NCI-H1436 (cell line): ENCODE measurements around the gene PHLPP1.
A peak's percentile ranks its signal among the peaks of the same experiment; 100 is the strongest.
"Not testable (repeated sequence)": the region's sequence is repeated elsewhere in the genome, so short reads cannot be mapped to it uniquely, and the experiment has no call there.

ENCODE experiments used
- DNase-seq: peaks from one replicate; lab custom pipeline; 2025; lab: John Stamatoyannopoulos, UW

The PHLPP1 gene

DNA sequence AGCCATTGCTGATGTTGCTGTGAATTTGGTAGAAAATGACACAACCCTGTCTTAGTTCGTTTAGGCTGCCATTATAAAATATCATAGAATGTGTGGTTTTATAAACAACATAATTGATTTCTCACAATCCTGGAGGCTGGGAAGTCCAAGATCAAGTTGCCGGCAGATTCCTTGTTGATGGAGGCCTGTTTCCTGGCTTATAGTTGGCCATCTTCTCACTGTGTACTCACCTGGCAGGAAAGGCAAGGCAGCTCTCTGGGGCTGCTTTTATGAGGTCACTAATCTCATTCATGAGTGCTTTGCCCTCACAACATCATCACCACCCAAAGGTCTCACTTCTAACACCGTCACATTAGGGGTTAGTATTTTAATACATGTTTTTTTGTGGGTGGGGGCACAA, 58.4 kb downstream of the PHLPP1 start:
- DNase-seq, result no peak

DNA sequence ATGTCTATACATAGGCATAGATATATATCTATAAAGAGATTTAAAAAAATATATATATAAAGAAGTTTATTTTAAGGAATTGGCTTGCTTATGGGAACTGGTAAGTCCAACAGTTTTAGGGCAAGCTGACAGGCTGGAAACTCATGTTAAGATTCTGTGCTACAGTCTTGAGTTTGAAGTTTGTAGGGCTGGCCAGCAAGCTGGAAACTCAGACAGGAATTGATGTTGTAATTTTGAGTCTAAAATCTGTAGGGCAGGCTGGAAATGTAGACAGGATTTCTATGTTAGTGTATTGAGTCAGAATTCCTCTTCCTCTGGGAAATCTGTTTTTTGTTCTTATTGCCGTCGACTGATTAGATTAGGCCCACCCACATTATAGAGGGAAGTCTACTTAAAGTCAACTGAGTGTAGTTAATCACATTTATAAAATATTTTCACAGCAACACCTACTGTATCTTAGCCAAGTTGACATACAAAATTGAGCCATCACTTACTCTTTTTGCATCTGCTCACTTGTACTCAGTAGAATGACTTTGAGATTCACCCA, 60.8 kb downstream of the PHLPP1 start:
- DNase-seq, result no peak

DNA sequence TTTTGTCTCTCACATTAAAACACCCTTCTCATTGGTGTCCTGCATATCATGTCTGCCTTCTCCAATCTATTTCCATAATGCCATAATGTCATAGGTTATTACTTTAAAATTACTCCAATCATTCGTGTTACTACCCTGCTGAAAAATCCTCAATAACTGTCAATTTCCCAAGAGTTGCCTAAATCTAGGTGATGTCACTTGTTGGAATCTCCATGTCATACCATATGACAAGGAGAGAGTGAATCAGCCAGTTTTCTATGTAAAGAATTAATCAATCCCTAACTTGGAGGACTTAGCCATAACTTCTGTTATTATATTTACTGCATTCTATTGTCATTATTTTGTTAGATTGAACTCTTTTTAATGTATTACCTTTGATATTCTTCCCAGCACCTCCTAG, 62.5 kb downstream of the PHLPP1 start:
- no peak for DNase-seq

- peak; percentile 3 for DNase-seq
These were observed 63.9 kb downstream of the PHLPP1 start for GRCh38 chr18:62778976-62779869.

DNA sequence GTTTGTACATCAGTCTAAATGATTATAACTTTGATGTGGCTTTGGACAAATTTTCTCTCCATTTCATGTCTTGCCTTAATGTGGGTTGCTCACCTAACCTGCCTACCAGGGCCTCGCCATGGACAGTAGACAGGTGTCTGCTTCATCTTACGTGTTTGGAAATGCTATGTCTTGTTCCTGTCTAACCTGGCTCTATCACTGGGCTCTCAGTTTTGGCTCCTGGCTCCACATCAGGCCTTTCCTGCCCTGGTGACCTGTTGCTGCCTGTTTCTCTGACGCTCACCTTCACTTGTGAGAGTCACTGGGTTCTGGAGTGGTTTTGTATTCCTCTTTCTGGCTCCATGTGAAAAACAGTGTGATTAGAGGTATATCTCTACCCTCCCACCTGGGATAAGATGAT, 65.9 kb downstream of the PHLPP1 start:
- DNase-seq, result no peak

GRCh38 chr18:62781893-62782292, 66.6 kb downstream of the PHLPP1 start:
- DNase-seq, result no peak

GRCh38 chr18:62784338-62784965, 69.1 kb downstream of the PHLPP1 start:
- no peak for DNase-seq

GRCh38 chr18:62784966-62785413, 69.6 kb downstream of the PHLPP1 start:
- no peak for DNase-seq

DNA sequence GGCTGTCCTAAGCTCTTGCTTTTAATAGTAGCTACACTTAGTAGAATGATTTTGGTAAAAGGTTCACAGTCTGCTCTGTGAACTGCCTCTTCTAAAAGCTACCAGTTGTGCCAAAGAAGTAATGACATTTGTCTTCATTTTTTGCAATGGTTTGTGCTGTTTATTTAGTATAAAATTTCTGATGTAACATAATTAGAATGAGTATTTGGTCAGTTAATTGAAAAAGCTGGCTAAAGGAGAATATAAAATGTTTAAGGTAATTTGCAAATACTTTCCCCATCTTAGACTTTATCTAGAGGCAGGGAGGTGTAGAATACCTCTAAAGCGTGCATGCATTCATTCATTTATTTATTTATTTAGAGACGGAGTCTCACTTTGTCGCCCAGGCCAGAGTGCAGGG, 71.3 kb downstream of the PHLPP1 start:
- no peak for DNase-seq

DNA sequence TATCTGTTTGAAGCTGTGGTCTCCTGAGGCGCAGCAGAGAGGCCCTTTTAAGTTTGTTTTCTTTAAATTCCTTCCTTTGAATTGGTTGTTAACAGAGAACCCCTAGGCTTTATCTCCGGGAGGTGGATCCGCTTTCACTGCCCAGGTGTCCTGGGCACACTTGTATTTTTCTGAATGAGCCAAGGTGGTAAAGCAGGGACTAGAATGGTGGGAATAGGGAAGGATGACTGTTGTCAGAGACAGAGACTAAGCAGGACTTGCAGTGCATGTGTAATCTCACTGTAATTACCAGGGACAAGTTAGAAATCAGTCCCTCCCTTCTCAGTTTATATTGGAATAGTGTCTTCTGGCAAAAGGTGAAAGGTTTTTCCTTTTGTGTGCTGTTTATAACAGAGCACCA, 72.8 kb downstream of the PHLPP1 start:
- no peak for DNase-seq

GRCh38 chr18:62788876-62789275, 73.5 kb downstream of the PHLPP1 start:
- no peak for DNase-seq

- DNase-seq, result no peak
These were observed 75.8 kb downstream of the PHLPP1 start for GRCh38 chr18:62790871-62791772.

DNA sequence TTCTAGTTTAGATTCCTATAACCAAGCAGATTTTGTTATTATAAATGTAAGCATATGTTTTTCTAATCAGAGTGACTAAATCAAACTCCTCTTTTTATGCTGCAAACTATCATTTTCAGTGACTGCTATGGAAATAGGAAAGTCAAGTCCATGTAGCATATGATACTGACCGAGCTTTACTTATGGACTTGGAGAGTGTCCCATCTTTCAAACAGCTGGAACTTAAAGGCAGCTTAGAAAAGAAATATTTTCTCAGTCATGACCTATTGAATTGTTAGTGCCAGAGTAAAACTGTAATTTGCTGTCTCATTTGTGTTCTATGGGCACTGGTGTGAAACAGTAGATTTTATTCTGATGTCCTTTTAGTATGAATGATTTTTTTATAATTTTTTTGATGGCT, 76.7 kb downstream of the PHLPP1 start:
- no peak for DNase-seq

- no peak for DNase-seq
These were observed 80.5 kb downstream of the PHLPP1 start for GRCh38 chr18:62795813-62796212.

DNA sequence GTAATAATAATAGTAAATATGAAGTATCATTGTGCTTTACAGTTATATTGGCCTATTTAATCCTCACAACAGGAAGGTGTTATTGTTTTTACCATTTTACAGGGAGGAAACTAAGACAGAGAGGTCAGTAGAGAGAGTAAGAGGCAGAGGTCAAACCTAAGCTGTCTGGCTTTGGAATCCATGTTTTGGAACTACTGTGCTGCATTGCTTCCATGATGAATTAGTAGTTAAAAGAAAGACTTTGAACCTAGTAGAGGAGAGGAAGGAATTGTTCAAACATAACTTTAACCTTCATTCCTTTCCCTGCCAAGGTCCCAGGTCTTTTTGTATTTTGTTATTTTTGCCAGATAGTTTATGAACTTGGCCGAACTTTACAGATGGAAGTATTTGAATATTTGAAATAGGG, 80.9 kb downstream of the PHLPP1 start:
- no peak for DNase-seq

DNA sequence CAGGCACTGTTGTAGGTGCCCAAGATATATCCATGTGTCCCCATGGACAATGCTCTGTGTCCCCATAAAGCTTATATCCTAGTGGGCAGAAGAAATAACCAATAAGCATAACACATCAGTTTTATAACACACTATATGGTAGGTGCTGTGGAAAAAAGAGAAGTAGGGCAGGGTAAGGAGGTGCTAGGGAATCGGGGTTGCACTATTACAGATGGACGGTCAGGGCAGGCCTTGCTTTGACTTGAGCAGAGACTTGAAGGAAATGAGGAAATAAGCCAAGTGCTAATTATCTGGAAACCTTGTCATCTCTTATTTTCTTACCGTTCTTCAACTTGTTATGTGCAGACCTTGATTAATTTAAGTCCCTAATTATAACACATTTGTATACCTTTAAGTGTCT, 82.0 kb downstream of the PHLPP1 start:
- DNase-seq, result no peak

DNA sequence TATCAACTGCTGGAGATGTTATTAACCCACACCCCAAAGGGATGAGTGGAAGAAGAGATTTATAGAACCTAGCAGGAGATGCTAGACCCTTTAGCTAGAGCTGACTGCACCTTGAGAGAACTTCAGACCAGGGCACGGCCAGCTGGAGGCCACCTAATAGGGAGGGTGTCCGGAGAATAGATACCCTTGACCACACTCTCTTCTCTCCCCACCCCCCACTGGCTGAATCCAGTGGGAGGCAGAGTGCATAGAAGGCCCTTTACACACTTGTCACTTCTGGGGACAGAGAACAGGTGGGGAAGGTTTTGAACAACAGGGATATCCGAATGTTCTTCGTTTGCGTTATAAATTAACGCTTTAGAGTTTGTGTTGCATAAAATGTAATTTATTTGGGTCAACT, 84.6 kb downstream of the PHLPP1 start:
- no peak for DNase-seq

DNA sequence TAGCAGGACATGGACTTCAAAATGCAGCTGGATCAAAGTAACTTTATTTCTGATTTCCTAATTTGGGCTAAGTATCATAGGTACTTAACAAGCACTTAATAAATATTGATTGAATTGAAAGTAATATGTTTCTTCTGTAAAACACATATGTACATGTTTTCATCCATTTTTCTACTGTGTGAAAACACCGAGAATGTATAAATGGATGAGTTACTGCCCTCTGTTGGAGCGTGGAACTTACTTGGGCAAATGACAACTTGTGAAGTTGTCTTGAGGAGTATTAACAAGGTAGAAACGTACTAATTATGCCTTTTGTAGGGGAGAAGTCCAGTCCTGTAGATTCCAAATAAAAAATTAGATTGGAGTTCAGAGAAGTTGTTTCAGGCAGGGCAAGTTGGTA, 87.2 kb downstream of the PHLPP1 start:
- no peak for DNase-seq

GRCh38 chr18:62807396-62807795, 92.1 kb downstream of the PHLPP1 start:
- DNase-seq, result no peak

DNA sequence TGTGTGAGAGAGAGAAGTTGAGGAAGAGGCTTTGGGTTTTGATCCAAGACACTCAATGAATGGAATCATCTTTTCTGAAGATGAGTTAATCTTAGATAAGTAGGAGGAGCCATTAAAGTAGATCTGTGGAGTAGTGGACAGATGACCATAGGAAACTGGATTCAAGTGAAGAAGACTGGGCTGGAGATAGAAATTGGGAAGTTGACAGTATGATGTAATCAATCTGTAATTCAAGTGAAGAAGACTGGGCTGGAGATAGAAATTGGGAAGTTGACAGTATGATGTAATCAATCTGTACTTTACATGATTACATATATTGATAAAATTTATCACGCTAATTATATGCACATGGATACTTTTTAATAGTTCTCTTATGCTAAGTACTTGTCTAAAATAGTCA, 92.8 kb downstream of the PHLPP1 start:
- no peak for DNase-seq

- DNase-seq, result not testable (repeated sequence)
These were observed 94.1 kb downstream of the PHLPP1 start for GRCh38 chr18:62809445-62809844.

DNA sequence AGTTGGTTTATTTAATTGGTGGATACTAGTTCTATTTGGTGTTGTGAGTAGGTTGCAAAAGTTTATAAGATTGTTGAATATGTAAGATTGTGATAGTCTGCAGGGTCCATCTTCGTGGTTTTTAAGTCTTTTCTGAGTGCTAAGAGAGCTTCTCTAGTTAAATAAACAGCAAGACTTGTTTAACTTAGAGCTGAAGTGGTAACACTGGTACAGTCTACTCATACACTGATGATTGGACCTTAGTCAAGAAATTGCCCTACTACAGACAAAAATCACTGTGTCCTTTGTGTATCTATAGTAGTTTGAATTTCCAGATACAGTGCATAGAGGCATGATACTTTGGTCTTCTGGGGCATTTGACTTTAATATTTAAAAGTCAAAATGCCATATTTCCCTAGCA, 94.6 kb downstream of the PHLPP1 start:
- DNase-seq, result no peak
